NK-92 (cell line): ENCODE measurements around the gene CFAP46.
"Not testable (repeated sequence)": the region's sequence is repeated elsewhere in the genome, so short reads cannot be mapped to it uniquely, and the experiment has no call there.

Source experiments
- DNase-seq: peaks from one replicate; lab custom pipeline; 2025; ENCODE audit not compliant: unreplicated experiment; lab: John Stamatoyannopoulos, UW

Gene CFAP46

DNA sequence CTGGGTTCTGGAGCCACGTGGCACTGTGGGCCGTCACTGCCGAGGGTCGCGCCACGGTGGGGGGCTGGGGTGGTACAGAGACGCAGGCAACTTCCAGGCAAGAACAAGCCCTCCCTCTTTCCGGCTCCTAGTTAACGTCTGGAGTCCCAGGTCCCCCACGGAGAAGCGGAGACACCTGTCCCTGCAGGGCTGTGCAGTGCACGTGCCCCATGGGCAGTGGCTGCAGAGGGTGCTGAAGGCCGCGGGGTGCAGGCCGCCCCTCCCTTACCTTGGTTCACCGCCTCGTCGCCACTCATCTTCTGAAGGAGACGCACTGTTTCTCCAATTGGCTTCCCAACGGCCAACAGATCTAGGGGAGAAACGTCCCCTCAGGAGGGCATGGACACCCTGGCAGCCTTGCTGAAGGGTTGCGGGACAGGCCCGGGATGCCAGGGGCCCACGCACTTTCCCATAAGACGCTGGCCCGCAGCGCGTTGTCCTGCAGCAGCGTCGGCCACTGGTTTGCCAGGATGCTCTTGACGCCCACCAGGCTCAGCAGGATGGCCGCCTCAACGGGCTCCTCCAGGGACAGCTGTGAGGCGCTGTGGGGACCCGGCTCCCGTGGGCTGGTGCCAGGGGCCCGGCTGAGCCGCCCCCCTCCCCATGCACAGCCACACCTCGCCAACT is 132.1 kb downstream of the CFAP46 start:
- no peak for DNase-seq

GRCh38 chr10:132809232-132810140 is 132.9 kb downstream of the CFAP46 start:
- no peak for DNase-seq

GRCh38 chr10:132808383-132809231 is 133.8 kb downstream of the CFAP46 start:
- DNase-seq, result no peak

- DNase-seq, result no peak
Observed at GRCh38 chr10:132807621-132808049, 134.7 kb downstream of the CFAP46 start.

- DNase-seq, result no peak
Observed at GRCh38 chr10:132806561-132807003, 135.8 kb downstream of the CFAP46 start.

DNA sequence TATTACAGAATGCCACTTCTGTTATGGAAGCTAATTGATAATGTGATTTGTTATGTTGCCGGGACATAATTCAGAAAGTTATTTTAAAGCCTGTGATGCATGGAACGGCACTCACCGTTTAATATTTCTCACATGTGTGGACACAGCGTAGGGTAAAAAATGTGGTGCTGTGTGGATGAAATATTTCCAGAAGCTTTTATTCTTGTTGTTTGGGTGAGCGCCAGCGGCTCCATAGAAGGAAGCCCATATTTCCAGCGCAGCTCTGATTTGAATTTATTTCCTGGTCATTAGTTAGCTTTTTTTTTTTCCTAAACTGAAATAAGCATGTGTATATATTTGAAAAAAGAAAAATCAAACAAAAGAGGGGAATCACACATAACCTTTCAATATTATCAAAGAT is 136.3 kb downstream of the CFAP46 start:
- no peak for DNase-seq

DNA sequence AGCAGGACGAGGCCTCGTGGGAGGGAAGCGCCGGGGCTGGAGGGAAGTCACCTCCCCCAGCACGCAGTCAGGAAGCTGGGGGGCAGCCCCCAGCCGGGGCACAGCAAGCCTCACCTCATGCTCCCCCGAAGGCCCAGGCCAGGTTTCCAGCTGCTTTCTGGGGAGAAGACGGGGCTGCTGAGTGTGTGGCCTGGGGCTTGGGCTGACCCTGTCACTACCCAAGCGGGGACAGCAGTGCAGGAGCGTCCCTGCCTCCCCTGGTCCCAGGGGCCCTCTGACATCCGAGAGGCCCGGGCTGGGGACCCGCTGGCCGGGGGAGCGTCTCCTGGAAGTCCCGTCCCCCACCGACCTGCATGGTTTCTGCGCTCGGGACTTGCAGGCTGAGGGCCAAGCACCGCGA is 136.8 kb downstream of the CFAP46 start:
- DNase-seq, result no peak

DNA sequence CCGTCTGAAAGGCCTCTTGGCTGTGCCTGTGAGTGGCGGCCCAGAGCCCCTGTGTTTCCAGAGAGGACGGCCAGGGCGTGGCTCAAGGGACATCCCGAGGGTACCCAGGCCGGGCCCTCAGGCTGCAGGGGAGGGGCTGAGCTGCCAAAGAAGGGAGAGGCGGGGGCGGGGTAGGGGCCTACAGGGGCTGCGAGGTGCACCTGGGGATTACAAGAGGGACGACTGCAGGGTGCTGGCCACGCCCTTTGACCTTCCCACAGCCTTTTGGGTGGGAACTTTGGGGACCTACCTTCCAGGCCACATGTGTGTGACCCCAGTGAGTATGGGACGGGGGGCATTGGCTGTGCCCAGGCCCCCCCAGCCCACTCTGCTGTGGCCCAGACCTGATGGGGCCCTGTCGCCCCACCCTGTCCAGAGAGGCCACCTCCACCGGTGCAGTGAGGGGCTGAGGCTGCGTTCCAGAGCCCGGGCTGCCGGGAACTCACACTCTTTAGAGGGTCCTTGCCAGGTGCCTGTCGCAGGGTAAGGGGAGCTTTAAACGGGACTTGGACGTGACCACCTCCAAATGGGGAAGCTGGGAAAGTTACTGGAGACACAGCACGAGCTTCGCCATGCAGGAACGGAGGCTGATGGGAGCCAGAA is 137.5 kb downstream of the CFAP46 start:
- DNase-seq, result no peak

- DNase-seq, result no peak
Observed at GRCh38 chr10:132804287-132804686, 138.1 kb downstream of the CFAP46 start.

GRCh38 chr10:132803416-132804210 is 138.8 kb downstream of the CFAP46 start:
- DNase-seq, result no peak

DNA sequence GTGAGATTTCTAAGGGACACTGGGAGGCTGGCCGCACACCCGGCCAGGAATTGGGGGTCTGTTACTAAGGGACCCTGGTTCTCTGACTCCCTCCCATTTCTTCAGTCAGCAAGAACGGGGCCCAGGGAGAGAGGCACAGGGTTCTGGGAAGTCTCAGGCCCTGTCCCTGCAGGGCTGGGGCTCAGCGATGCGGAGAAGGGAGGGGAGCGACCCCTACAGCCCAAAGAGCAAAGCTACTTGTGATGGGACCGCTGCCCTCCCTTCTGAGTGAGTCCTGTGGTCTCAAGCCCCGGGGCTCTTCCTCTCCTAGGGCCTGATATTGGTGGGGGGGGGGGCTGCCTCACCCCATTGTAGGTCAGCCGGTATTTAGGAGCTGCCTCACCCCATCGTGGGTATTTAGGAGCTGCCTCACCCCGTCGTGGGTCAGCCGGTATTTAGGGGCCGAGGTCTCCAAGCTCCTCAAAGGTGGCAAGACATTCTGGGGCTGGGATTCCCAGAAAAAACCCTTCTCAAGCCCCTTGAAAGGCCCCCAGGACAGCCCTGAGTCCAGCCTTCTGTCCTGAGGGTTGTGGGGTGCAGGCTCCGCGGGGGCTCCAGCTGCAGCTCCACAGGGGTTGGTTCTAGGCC is 139.6 kb downstream of the CFAP46 start:
- no peak for DNase-seq

DNA sequence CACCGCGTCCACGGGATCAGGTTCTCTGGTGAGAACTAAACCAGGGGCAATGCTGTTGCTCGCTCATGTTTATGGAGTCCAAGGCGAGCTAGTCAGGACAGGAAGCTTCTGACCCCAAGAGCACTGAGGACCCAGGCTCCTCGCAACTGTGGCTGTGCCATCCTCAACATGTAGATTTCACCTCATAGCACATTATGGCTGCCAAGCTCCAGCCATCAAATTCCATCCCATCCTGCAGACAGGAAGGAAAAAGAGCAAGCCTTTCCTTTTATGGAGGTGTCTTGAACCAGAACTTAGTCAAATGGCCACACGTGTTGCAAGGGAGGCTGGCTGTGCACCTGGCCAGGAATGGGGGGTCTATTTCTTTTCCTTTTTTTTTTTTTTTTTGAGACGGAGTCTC is 140.3 kb downstream of the CFAP46 start:
- no peak for DNase-seq

DNA sequence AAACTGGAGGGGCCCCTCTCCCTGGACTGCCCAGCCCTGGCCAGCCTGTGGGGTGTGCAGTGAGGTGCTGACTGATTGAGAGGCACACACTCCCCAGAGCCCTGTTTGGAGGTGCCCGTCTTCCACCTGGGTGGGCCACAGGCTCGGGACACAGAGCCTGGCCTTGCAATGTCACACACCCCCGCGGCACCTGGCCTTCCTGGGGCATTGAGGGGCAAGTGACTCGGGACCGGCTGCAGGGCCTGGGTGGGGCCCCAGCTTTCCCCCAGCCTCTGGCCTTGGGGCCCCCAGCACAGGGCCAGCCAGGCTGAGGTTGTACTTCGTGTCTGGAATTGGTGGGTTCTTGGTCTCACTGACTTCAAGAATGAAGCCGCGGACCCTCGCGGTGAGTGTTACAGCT is 142.5 kb downstream of the CFAP46 start:
- DNase-seq, result no peak

DNA sequence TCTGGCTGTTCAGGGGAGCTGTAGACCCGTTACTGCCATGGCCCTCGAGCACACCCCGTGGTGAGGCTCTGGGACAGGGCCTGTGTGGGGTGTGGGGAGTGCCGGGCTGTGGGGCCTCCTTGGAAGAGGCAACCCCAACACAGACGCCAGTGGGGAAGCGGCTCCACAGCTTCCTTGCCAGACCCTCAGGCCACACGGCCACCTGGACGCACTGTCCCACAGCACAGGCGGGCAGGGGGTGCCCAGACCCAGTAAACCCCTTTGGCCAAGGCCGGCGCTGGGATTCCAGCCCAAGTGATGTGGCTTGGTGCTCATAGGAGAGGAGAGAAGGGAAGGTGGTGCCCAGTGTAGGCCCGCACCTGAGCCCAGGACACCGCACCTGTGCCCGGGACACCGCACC is 143.5 kb downstream of the CFAP46 start:
- DNase-seq, result no peak

DNA sequence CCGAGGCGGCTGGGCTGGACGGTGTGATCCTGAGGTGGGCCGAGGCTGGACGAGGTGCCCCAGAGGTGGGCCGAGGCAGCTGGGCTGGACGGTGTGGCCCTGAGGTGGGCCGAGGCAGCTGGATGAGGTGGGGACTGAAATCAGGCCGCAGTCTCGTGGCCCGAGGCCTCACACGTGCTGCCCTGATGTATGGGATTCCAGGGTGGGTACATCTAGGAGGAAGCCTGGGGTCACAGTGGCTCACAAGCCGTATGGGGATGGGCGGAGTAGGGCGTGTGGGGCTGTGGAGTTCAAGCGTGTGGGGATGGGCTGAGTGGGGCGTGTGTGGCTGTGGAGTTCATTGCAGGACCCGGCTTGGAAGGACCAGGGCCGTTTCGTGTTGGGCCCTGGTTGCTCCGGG is 144.0 kb downstream of the CFAP46 start:
- DNase-seq, result no peak

DNA sequence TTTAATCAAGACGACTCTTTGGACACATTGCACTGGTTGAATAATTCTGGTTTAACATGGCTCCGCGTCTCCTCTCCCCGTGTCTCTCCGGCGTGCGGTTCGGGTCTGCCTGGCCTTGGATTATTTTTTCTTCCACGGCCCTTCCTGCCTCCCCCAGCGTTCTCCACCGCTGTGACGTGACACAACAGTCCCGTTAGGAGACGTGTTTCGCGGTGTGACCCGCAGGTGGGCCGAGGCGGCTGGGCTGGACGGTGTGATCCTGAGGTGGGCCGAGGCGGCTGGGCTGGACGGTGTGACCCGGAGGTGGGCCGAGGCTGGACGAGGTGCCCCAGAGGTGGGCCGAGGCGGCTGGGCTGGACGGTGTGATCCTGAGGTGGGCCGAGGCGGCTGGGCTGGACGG is 144.4 kb downstream of the CFAP46 start:
- not testable (repeated sequence) for DNase-seq

DNA sequence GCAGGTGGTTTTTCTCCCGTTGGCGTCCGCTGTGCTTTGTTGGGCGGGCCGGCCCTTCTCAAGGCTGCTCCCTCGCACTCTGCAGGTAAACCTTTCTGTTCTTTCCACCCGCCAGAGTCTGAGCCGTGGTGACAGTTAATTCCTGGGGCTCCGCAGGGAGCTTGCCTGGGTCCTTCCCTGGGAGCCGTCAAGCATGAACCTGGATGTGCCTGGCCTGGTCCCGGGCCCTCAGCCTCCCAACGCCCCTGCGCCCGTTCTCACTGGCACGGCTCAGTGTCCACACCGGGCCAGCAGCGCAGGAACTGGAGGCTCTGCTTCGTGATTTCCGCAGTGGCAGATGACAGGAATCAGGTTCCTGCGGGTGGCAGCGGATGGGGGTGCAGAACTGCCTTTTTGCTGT is 145.5 kb downstream of the CFAP46 start:
- no peak for DNase-seq

DNA sequence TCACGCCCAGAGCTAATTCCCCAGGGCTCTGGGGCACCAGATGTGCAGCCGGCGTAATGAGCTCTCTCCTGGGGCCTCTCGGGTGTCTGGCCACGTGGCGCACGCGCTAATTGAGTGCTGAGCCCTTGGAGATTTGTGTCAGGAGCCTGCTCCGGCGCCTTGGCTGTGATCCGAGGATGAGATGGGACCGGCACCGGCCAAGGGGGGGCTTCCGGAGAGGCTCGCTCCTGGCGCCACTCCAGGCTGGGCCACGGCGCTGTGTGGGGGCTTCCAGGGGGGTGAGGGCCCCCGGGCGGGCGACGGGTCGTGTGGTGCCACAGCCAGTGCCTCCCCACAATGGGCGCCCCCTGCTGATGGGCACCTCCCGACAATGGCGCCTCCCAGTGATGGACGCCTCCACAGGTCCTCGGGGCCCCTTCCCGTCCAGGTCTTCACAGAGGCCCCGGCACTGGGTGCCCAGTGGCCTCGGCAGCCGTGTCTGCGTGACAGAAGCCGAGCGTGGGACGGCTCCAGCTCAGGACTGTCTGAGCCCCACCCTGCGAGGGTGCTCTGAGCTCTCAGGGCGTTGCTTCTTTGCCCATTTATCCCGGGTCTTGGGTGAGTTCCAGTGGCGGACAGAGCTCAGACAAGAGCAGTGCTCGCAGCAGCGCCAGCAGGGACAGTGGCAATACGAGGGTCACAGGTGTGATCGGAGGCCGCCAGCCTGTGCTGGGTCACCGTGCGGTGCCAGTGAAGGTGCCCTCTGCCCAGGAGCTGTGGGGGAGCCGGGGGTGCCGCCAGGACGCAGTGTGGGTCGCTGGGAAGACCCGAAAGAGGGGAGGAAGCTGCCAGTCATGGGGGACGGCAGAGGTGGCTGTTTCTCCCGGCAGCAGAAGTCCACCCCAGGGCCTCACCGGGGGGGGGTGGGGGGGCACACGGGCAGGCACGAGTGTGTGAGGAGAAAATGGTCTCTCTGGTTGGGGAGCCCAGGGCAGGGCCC is 148.2 kb downstream of the CFAP46 start:
- no peak for DNase-seq
